A549 (cell line): ENCODE measurements around the gene S100A1. TPM values are rescaled to one million over a fixed set of nuclear protein-coding genes. Genes with fewer than 3 reads are reported as not detected.
A peak's percentile ranks its signal among the peaks of the same experiment; 100 is the strongest.

Experiments
- ATAC-seq, 2 experiments: fragments of 200-7000 bp in 1 of 2; fragments of >200 bp in 1 of 2; cut with Nextera tagmentation in 1 of 2; cut with Tn5 transposase in 1 of 2; 3 replicates each; pipeline versions ENCODE4 v1.8.0 to v1.9.1; 2018 to 2020; ENCODE audit warnings: mild to moderate bottlenecking in 1 of 2, moderate library complexity in 1 of 2
- CTCF ChIA-PET: fragments of 300-600 bp; sonication (Branson Sonifier 250); formaldehyde crosslinking; extraction: SDS; loops from one replicate; lab custom pipeline; 2021; ENCODE audit warnings: antibody characterized with exemption, inconsistent platforms; lab: Yijun Ruan, JAX
- POLR2A ChIA-PET: fragments of 350-600 bp; formaldehyde crosslinking; extraction: SDS; loops from one replicate; lab custom pipeline; 2021; ENCODE audit warnings: antibody characterized with exemption, inconsistent platforms; lab: Yijun Ruan, JAX
- DNase-seq, 2 experiments: peaks; one replicate each; pipeline versions ENCODE4 v3.0.0 to v3.0.0-alpha.2; 2011 to 2016; ENCODE audit warnings: low read depth in 1 of 2, low spot score in 1 of 2
- FAIRE-seq: peaks from 2 replicates; lab custom pipeline; 2011; peaks lifted over from hg19 to GRCh38; lab: Jason Lieb, UNC
- H3K27ac ChIP-seq, 2 experiments: fragments of >200 bp; sonication (Bioruptor Twin); formaldehyde crosslinking; 3 replicates each; pipeline ENCODE4 v1.5.1; 2016 to 2017
- H3K4me1 ChIP-seq: fragments of >200 bp; sonication (Bioruptor Twin); formaldehyde crosslinking; 3 replicates; pipeline ENCODE4 v1.6.1; 2016
- H3K4me2 ChIP-seq: fragments of >200 bp; sonication (Bioruptor Twin); formaldehyde crosslinking; 3 replicates; pipeline ENCODE4 v1.6.1; 2016
- H3K4me3 ChIP-seq: fragments of >200 bp; sonication (Bioruptor Twin); formaldehyde crosslinking; 3 replicates; pipeline ENCODE4 v1.5.1; 2016
- H3K9me3 ChIP-seq: fragments of >200 bp; sonication (Bioruptor Twin); formaldehyde crosslinking; 3 replicates; pipeline ENCODE4 v1.6.1; 2016
- CTCF ChIP-seq: fragments of >200 bp; sonication (Bioruptor Twin); formaldehyde crosslinking; IDR thresholded peaks from 3 replicates; pipeline ENCODE4 v1.5.1; 2016
- EHF ChIP-seq: fragments of 250-450 bp; sonication (Bioruptor Pico); IDR thresholded peaks from 2 replicates; pipeline ENCODE4 v1.5.0; 2020; ENCODE audit warnings: mild to moderate bottlenecking
- ESRRA ChIP-seq: fragments of 150-350 bp; IDR thresholded peaks from 2 replicates; pipeline ENCODE4 v1.6.1; 2014; ENCODE audit warnings: mild to moderate bottlenecking, low read length, borderline replicate concordance
- HDAC2 ChIP-seq: fragments of 200-600 bp; sonication (generic); IDR thresholded peaks from 2 replicates; pipeline ENCODE4 v1.6.1; 2016
- HES2 ChIP-seq: fragments of >200 bp; sonication (Bioruptor Twin); formaldehyde crosslinking; IDR thresholded peaks from 2 replicates; pipeline ENCODE4 v1.6.1; 2016
- HMGXB4 ChIP-seq: fragments of 250-450 bp; sonication (Bioruptor Pico); IDR thresholded peaks from 2 replicates; pipeline ENCODE4 v1.5.0; 2021; ENCODE audit warnings: mild to moderate bottlenecking, moderate library complexity, borderline replicate concordance
- JUN ChIP-seq, 2 experiments: fragments of >200 bp; sonication (Bioruptor Twin); formaldehyde crosslinking; IDR thresholded peaks; 2 replicates in 1 of 2; 3 replicates in 1 of 2; pipeline ENCODE4 v1.6.1; 2016 to 2017
- NFE2L2 ChIP-seq: fragments of 150-350 bp; conservative IDR thresholded peaks from 2 replicates; pipeline ENCODE4 v1.6.1; 2014; ENCODE audit warnings: low read length
- NPAS2 ChIP-seq: fragments of 250-450 bp; sonication (Bioruptor Pico); IDR thresholded peaks from 2 replicates; pipeline ENCODE4 v1.8.0; 2022; ENCODE audit warnings: mild to moderate bottlenecking, moderate library complexity, borderline replicate concordance
- PBX3 ChIP-seq: IDR thresholded peaks from 2 replicates; pipeline ENCODE4 v1.6.1; 2012
- POLR2A ChIP-seq: IDR thresholded peaks from 2 replicates; pipeline ENCODE4 v1.6.1; 2012; ENCODE audit warnings: mild to moderate bottlenecking, low read length
- RAD21 ChIP-seq, 2 experiments: fragments of >200 bp in 1 of 2; sonication (Bioruptor Twin) in 1 of 2; formaldehyde crosslinking in 1 of 2; IDR thresholded peaks in 1 of 2; conservative IDR thresholded peaks in 1 of 2; 2 replicates in 1 of 2; 3 replicates in 1 of 2; pipeline ENCODE4 v1.6.1; 2012 to 2018; ENCODE audit warnings: inconsistent platforms in 1 of 2
- RCOR1 ChIP-seq: fragments of 150-350 bp; IDR thresholded peaks from 2 replicates; pipeline ENCODE4 v1.6.1; 2014; ENCODE audit warnings: antibody characterized with exemption, low read length, low read depth
- REST ChIP-seq: fragments of 200-600 bp; sonication (generic); IDR thresholded peaks from 2 replicates; pipeline ENCODE4 v1.6.1; 2016; ENCODE audit warnings: antibody characterized with exemption, mild to moderate bottlenecking, moderate library complexity
- RNF2 ChIP-seq: fragments of 200-600 bp; sonication (generic); IDR thresholded peaks from 2 replicates; pipeline ENCODE4 v1.6.1; 2016; ENCODE audit warnings: low read depth, mild to moderate bottlenecking, antibody characterized with exemption, moderate library complexity, borderline replicate concordance
- SMC3 ChIP-seq: fragments of >200 bp; sonication (Bioruptor Twin); formaldehyde crosslinking; IDR thresholded peaks from 3 replicates; pipeline ENCODE4 v1.6.1; 2018; ENCODE audit warnings: inconsistent platforms
- TFCP2L1 ChIP-seq: fragments of 250-450 bp; sonication (Bioruptor Pico); IDR thresholded peaks from 2 replicates; pipeline ENCODE4 v1.5.0; 2021; ENCODE audit warnings: mild to moderate bottlenecking
- USF2 ChIP-seq: fragments of 450-650 bp; IDR thresholded peaks from 2 replicates; pipeline ENCODE4 v1.6.1; 2014; ENCODE audit warnings: antibody characterized with exemption
- WGBS: methylation state at CpG from one replicate; pipeline ENCODE4 v1.1.6; 2017; ENCODE audit errors: missing lambda C conversion rate; 5-methylcytosine and 5-hydroxymethylcytosine counted together
- polyA plus RNA-seq, 4 experiments: library from polyadenylated mRNA; depleted of rRNA in 3 of 4; stranded (reverse); fragments of >200 nt; fragmentation: RNase III in 1 of 4; extraction: RNeasy Plus Mini Kit Qiagen cat#74134 plus additional on column Dnase treatment in 1 of 4; gene quantifications; 2 replicates in 3 of 4; 3 replicates in 1 of 4; pipeline ENCODE4 v1.2.3, GENCODE V29; 2011 to 2017

S100A1 gene
- polyA plus RNA-seq, 2 of the 4 experiments (the other 2 are of a cell fraction): 0.59 to 0.97 TPM

GRCh38 chr1:153679337-153680119 is 51.3 kb downstream of the S100A1 start:
- H3K4me1 ChIP-seq: peaks cover 16% of the 10 kb centered on the region; the same call in 2 of the 3 replicates
- peak; percentile 63 to 66 for ATAC-seq
- POLR2A ChIA-PET: interaction anchor here (0.8 kb wide), 1 partner anchor 48 kb away, joined by 6 read pairs; the partner anchor contains the start of gene INTS3
- TF ChIP-seq POLR2A (no peak), NPAS2 (CRISPR knock-in tag) (no peak), RAD21 (conservative IDR thresholded peaks at IDR 0.05 in 1 of 2, IDR thresholded peaks at IDR 0.05 in 1 of 2) (no peak), RCOR1 (no peak), RNF2 (no peak), HES2 (no peak), HMGXB4 (CRISPR knock-in tag) (no peak), NFE2L2 (no peak), EHF (CRISPR knock-in tag) (no peak), USF2 (no peak), HDAC2 (no peak), JUN (IDR thresholded peaks at IDR 0.05) (no peak), ESRRA (no peak), CTCF (no peak), TFCP2L1 (CRISPR knock-in tag) (no peak), REST (no peak), PBX3 (no peak), SMC3 (no peak)
- CTCF ChIA-PET: interaction anchor here (1.0 to 9.1 kb wide), 13 partner anchors 14 to 327 kb away, joined by 3 to 130 read pairs (median 8); partner anchors contain the start of genes RAB13 and SLC27A3
- no peaks in the 10 kb centered on the region for H3K9me3 ChIP-seq
- DNase-seq: peak in 1 of 2 experiments; percentile 30
- H3K4me2 ChIP-seq: peak overlapping the region; percentile 96
- WGBS: 74% methylated on average over 48 of the region's 73 CpGs
- FAIRE-seq: no peak
- peak overlapping the region; percentile 48 for H3K4me3 ChIP-seq
- peak overlapping the region; percentile 48 to 81; a peak in 5 of 6 replicates for H3K27ac ChIP-seq
